ENCODE measurements around the gene EPHA6. TPM values are rescaled to one million over a fixed set of nuclear protein-coding genes. Genes with fewer than 3 reads are reported as not detected.

EPHA6 gene
- total RNA-seq, 2 experiments from 2014 or later = not detected

DNA sequence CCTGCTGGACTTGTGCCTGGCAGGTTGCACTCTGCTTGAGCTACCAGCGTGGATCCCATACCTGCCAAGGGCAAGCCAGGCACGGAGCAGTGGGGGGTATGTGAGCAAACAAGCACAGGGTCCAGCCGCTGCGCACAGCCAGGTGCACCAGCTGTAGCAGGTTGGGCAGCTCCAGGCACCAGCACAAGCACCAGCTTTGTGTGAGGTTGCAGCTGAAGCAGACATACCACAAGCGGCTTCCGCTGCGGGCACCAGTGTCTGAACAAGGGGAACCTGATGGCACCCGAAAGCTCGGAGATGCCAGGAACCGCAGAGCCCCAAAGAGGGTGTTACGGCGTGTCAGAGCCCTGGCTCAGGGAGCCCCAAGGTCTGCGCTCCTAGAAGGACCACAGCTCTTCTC, 477.5 kb downstream of the EPHA6 start:
- POLR2A ChIA-PET = no interaction called here
- no peaks in the 10 kb centered on the region for H3K27me3 Mint-ChIP-seq
- no peaks in the 10 kb centered on the region for H3K4me1 Mint-ChIP-seq (ENCODE audit: low read depth)
- Histone ChIP-seq H3K27ac (ENCODE audit: low read depth in 1 of 2, low read length in 2 of 2) (no peak overlapping the region), H3K4me3 (ENCODE audit: low read length) (no peak overlapping the region), H3K4me1 (ENCODE audit: insufficient read depth, low read length) (no peaks in the 10 kb centered on the region), H3K36me3 (ENCODE audit: insufficient read depth, low read length) (no peaks in the 10 kb centered on the region), H3K9me3 (ENCODE audit: control insufficient read depth in 1 of 2, insufficient read depth in 1 of 2, low read length in 2 of 2) (peaks cover 0 to 36% of the 10 kb centered on the region in 2 experiments), H3K27me3 (ENCODE audit: control insufficient read depth in 1 of 2, insufficient read depth in 2 of 2, low read length in 2 of 2) (no peaks in the 10 kb centered on the region)
- intact Hi-C loops (cut with DNase I, micrococcal nuclease) = no loop called here
- H3K27ac Mint-ChIP-seq = no peak overlapping the region
- CTCF ChIA-PET = no interaction called here
- no peak for DNase-seq
- H3K9me3 Mint-ChIP-seq = peaks cover 9% of the 10 kb centered on the region
- no peak overlapping the region for H3K4me3 Mint-ChIP-seq
- no peak for ATAC-seq (ENCODE audit: poor library complexity)
- no peaks in the 10 kb centered on the region for H3K36me3 Mint-ChIP-seq (ENCODE audit: low read depth)
- no peak for TF ChIP-seq CTCF (IDR thresholded peaks at IDR 0.05)

- Histone ChIP-seq H3K27ac (ENCODE audit: low read depth in 1 of 2, low read length in 2 of 2) (no peak overlapping the region), H3K9me3 (ENCODE audit: control insufficient read depth in 1 of 2, insufficient read depth in 1 of 2, low read length in 2 of 2) (peaks cover 0 to 32% of the 10 kb centered on the region in 2 experiments), H3K4me3 (ENCODE audit: low read length) (no peak overlapping the region), H3K27me3 (ENCODE audit: control insufficient read depth in 1 of 2, insufficient read depth in 2 of 2, low read length in 2 of 2) (no peaks in the 10 kb centered on the region), H3K4me1 (ENCODE audit: insufficient read depth, low read length) (no peaks in the 10 kb centered on the region), H3K36me3 (ENCODE audit: insufficient read depth, low read length) (no peaks in the 10 kb centered on the region)
- Mint-ChIP-seq H3K4me1 (ENCODE audit: low read depth) (no peaks in the 10 kb centered on the region), H3K9me3 (peaks cover 9% of the 10 kb centered on the region), H3K27me3 (no peaks in the 10 kb centered on the region), H3K4me3 (no peak overlapping the region), H3K27ac (no peak overlapping the region), H3K36me3 (ENCODE audit: low read depth) (no peaks in the 10 kb centered on the region)
- ATAC-seq (ENCODE audit: poor library complexity) (no peak), DNase-seq (no peak)
- CTCF ChIA-PET = no interaction called here
- intact Hi-C loops (cut with DNase I, micrococcal nuclease) = no loop called here
- POLR2A ChIA-PET = no interaction called here
- no peak for TF ChIP-seq CTCF (IDR thresholded peaks at IDR 0.05)
Observed at GRCh38 chr3:97293596-97294131, 479.3 kb downstream of the EPHA6 start.

DNA sequence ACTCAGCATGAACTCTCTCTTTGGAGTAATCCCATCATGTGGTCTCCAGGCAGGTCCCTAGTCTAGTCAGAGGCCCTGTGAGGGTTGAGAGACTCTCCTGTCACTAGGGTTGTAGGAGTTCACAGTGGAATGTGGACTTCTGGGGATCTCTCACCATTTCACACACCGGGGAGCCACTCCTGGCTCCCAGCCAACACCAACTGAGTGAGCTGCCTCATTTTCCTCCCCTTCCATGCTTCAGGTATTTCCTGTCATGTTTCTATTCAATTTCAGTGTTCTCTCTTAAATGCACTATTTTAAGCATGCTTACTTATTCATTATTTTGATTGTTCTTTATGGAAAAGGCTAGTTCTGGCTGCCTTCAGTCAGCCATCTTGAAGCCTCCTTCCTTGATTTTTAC, 482.6 kb downstream of the EPHA6 start:
- CTCF ChIA-PET = no interaction called here
- TF ChIP-seq CTCF (IDR thresholded peaks at IDR 0.05) = no peak
- Histone ChIP-seq H3K27ac (ENCODE audit: low read depth in 1 of 2, low read length in 2 of 2) (no peak overlapping the region), H3K9me3 (ENCODE audit: control insufficient read depth in 1 of 2, insufficient read depth in 1 of 2, low read length in 2 of 2) (peaks cover 0 to 27% of the 10 kb centered on the region in 2 experiments), H3K4me1 (ENCODE audit: insufficient read depth, low read length) (no peaks in the 10 kb centered on the region), H3K27me3 (ENCODE audit: control insufficient read depth in 1 of 2, insufficient read depth in 2 of 2, low read length in 2 of 2) (no peaks in the 10 kb centered on the region), H3K36me3 (ENCODE audit: insufficient read depth, low read length) (no peaks in the 10 kb centered on the region), H3K4me3 (ENCODE audit: low read length) (no peak overlapping the region)
- Mint-ChIP-seq H3K4me1 (ENCODE audit: low read depth) (no peaks in the 10 kb centered on the region), H3K27ac (no peak overlapping the region), H3K27me3 (no peaks in the 10 kb centered on the region), H3K36me3 (ENCODE audit: low read depth) (no peaks in the 10 kb centered on the region), H3K9me3 (peaks cover 4% of the 10 kb centered on the region), H3K4me3 (no peak overlapping the region)
- intact Hi-C loops (cut with DNase I, micrococcal nuclease) = no loop called here
- POLR2A ChIA-PET = no interaction called here
- ATAC-seq (ENCODE audit: poor library complexity) = no peak
- no peak for DNase-seq
